Brain microvascular endothelial cell (primary cell): ENCODE measurements around the gene GALNT18.

Experiments
- DNase-seq: peaks from one replicate; pipeline ENCODE4 v3.0.0-alpha.2; 2020
- H3K27ac ChIP-seq: fragments of 250-450 bp; sonication (Bioruptor Pico); 2 replicates; pipeline ENCODE4 v1.5.1; 2020; ENCODE audit warnings: mild to moderate bottlenecking, moderate library complexity
- H3K27me3 ChIP-seq: fragments of 250-450 bp; sonication (Bioruptor Pico); replicated peaks from 2 replicates; pipeline ENCODE4 v1.5.1; 2020; ENCODE audit warnings: mild to moderate bottlenecking
- H3K36me3 ChIP-seq: fragments of 250-450 bp; sonication (Bioruptor Pico); replicated peaks from 2 replicates; pipeline ENCODE4 v1.5.1; 2020; ENCODE audit warnings: mild to moderate bottlenecking
- H3K4me3 ChIP-seq: 2 replicates; pipeline ENCODE4 v1.5.1; 2011; ENCODE audit warnings: low read depth, mild to moderate bottlenecking, control low read depth, low read length, moderate library complexity
- in situ Hi-C: cut with HindIII; loops from 2 replicates; pipeline ENCODE4 v1.10.0; 2017; ENCODE audit warnings: low sequenced_read_pairs, low pct_ligation_motif_present
- TF ChIP-seq, protein P1 (sequence below): IDR thresholded peaks from 2 replicates; pipeline ENCODE4 v1.5.1; 2011; ENCODE audit warnings: low read depth, mild to moderate bottlenecking, moderate library complexity, low read length, control low read depth, inconsistent platforms; ENCODE audit errors: missing control alignments

The GALNT18 gene

DNA sequence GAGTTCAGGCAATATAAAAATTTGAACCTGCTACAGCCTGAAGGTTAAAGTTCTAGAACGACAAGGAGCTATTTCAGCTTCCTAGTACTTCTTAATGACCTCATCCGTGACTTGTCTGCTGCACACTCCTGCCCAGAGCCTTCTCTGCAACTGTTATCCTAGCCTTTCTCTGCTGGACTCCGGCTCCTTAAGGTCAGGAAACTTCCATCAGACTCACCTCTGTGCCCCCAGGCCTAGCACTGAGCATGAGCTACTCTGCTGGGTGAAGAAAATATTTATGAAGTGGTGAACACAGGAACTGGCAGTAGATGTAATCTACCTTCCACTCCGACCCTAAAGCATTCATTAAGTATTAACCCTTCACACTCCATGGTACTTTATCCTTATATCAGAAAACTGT is 287.2 kb downstream of the GALNT18 start:
- no peaks in the 10 kb centered on the region for H3K36me3 ChIP-seq
- no peak overlapping the region for H3K4me3 ChIP-seq
- TF ChIP-seq, protein P1, sequence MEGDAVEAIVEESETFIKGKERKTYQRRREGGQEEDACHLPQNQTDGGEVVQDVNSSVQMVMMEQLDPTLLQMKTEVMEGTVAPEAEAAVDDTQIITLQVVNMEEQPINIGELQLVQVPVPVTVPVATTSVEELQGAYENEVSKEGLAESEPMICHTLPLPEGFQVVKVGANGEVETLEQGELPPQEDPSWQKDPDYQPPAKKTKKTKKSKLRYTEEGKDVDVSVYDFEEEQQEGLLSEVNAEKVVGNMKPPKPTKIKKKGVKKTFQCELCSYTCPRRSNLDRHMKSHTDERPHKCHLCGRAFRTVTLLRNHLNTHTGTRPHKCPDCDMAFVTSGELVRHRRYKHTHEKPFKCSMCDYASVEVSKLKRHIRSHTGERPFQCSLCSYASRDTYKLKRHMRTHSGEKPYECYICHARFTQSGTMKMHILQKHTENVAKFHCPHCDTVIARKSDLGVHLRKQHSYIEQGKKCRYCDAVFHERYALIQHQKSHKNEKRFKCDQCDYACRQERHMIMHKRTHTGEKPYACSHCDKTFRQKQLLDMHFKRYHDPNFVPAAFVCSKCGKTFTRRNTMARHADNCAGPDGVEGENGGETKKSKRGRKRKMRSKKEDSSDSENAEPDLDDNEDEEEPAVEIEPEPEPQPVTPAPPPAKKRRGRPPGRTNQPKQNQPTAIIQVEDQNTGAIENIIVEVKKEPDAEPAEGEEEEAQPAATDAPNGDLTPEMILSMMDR = no peak
- DNase-seq = no peak
- in situ Hi-C loops = no loop called here
- H3K27me3 ChIP-seq = peaks cover 6% of the 10 kb centered on the region
- no peak overlapping the region for H3K27ac ChIP-seq

DNA sequence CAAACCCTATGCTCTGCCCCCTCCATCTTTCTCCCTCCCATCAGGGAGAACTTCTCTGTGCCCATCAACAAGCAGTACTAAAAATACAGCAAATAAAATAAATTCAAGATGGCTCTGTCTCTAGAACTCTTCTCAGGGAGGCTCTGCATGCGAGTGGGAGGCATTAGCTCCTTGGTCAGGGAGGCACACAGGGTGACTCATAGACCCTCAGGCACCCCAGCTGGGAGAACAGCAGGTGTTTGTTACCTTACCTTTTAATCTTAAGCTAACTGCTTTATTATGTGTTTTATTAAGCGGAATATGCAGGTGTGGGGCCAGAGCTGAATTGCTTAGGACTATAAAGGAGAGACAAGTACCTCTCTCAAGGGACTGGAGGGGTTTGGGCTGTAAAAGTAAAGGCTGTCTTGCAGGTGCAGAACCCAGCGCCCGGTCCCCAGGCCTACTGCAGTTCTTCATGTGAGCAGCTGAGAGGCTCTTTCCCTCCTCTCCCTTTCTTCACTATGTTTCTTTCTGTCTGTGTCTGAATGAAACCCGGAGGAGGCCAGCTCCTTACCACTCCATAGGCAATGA is 289.6 kb downstream of the GALNT18 start:
- H3K27me3 ChIP-seq = peaks cover 6% of the 10 kb centered on the region
- DNase-seq = no peak
- in situ Hi-C loops = no loop called here
- TF ChIP-seq, protein P1 = no peak
- no peaks in the 10 kb centered on the region for H3K36me3 ChIP-seq
- no peak overlapping the region for H3K27ac ChIP-seq
- H3K4me3 ChIP-seq = no peak overlapping the region

DNA sequence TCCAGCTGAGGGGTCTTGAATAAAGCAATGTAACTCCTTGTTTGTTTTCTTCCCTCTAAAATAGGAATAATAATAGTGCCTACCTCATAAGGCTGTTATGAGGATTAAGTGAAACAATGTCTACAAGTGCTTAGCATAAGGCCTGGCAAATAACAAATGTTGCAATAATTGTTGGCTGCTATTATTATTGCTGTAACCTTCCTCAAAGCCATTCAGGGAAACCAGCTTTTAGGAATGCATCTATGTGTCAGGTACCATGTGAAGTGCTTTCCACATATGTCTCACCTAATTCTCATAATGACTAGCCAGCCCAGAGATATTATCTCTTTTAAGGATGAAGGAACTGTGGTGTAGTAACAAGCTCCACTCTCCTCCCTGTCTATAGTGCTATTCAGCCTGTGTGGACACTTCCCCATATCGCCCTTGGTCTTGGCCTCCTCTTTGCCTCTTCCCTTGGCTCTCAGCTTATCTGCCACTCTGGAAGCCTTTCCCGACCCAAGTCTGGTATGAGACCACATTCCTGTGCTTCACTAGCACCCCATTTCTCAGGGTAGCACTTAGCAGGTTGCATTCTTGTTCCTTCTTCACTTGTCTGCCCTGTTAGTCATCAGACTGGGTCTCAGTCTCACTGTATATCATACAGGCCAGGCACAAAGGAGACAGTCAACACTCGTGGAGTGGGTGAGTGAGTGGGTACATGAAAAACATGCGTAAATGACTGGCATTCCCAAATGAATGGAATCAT is 292.6 kb downstream of the GALNT18 start:
- in situ Hi-C loops = no loop called here
- Histone ChIP-seq H3K36me3 (no peaks in the 10 kb centered on the region), H3K4me3 (no peak overlapping the region), H3K27me3 (no peaks in the 10 kb centered on the region), H3K27ac (no peak overlapping the region)
- TF ChIP-seq, protein P1 = no peak
- no peak for DNase-seq

DNA sequence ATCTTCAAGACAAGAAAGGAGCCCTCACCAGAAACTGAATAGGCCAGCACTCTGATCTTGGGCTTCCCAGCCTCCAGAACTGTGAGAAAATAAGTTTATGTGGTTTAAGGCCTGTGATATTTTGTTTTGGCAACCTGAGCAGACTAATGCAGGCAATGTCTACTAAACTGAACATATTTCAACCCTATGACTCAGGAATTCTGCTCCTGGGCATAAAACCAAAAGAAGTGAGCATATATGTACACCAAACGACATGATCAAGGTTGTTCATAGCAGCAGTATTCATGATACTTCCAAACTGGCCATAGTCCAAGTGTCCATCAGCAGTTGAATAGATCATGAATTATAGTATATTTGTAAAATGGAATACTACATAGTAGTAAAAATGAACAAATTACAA is 297.7 kb downstream of the GALNT18 start:
- Histone ChIP-seq H3K4me3 (no peak overlapping the region), H3K36me3 (no peaks in the 10 kb centered on the region), H3K27ac (no peak overlapping the region), H3K27me3 (no peaks in the 10 kb centered on the region)
- no peak for DNase-seq
- TF ChIP-seq, protein P1 = no peak
- in situ Hi-C loops = no loop called here

DNA sequence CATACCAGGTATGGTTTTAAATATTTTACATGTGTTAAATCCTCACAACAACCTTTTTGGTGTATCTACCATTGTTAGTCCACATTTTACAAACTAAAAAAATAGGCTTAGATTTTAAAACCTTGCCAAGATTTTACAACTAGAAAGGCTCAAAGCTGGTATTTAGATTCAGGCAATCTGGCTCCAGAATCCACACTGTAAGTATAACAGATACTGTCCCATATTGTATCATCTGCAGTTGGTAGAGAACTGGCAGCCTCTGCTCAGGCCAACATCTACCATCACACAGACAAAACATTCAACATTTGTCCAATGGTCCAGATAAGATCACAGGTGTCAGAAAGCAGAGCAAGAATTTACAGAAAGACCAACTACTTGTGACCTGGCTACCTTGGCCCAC is 299.7 kb downstream of the GALNT18 start:
- in situ Hi-C loops = no loop called here
- no peaks in the 10 kb centered on the region for H3K27me3 ChIP-seq
- TF ChIP-seq, protein P1 = no peak
- no peak for DNase-seq
- no peaks in the 10 kb centered on the region for H3K36me3 ChIP-seq
- no peak overlapping the region for H3K27ac ChIP-seq
- H3K4me3 ChIP-seq = no peak overlapping the region
